ENCODE data around the gene TSC22D4. TPM values are rescaled to one million over a fixed set of nuclear protein-coding genes. Genes with fewer than 3 reads are reported as not detected.

Gene TSC22D4
- total and polyA plus RNA-seq, 2 experiments from 2014 or later: 26.2 to 89.6 TPM

GRCh38 chr7:100476101-100476780 lies 2.8 kb downstream of the TSC22D4 start:
- Histone ChIP-seq H3K79me2 (peaks cover 50% of the 10 kb centered on the region), H3K27ac (peak overlapping the region; percentile 73), H4K20me1 (ENCODE audit: insufficient read depth, poor library complexity, severe bottlenecking) (peaks cover 31% of the 10 kb centered on the region), H3K9me2 (replicated peaks; ENCODE audit: insufficient read depth) (no peaks in the 10 kb centered on the region), H3K4me3 (no peak overlapping the region), H3K36me3 (replicated peaks; ENCODE audit: insufficient read depth, low read depth) (no peaks in the 10 kb centered on the region), H3K27me3 (no peaks in the 10 kb centered on the region), H3K4me2 (peak overlapping the region; percentile 97), H3K9me3 (ENCODE audit: low read depth) (no peaks in the 10 kb centered on the region), H3K4me1 (ENCODE audit: insufficient read depth) (peaks cover 28% of the 10 kb centered on the region), H2AFZ (no peak overlapping the region)
- DNase-seq (ENCODE audit: low spot score): no peak
- TF ChIP-seq EZH2phosphoT487 (IDR thresholded peaks at IDR 0.05; ENCODE audit: low read depth, severe bottlenecking, unreplicated experiment) (no peak), EZH2 (IDR thresholded peaks at IDR 0.05; ENCODE audit: borderline replicate concordance) (no peak)
- TF ChIP-seq, protein P1, sequence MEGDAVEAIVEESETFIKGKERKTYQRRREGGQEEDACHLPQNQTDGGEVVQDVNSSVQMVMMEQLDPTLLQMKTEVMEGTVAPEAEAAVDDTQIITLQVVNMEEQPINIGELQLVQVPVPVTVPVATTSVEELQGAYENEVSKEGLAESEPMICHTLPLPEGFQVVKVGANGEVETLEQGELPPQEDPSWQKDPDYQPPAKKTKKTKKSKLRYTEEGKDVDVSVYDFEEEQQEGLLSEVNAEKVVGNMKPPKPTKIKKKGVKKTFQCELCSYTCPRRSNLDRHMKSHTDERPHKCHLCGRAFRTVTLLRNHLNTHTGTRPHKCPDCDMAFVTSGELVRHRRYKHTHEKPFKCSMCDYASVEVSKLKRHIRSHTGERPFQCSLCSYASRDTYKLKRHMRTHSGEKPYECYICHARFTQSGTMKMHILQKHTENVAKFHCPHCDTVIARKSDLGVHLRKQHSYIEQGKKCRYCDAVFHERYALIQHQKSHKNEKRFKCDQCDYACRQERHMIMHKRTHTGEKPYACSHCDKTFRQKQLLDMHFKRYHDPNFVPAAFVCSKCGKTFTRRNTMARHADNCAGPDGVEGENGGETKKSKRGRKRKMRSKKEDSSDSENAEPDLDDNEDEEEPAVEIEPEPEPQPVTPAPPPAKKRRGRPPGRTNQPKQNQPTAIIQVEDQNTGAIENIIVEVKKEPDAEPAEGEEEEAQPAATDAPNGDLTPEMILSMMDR (IDR thresholded peaks at IDR 0.05; ENCODE audit: poor library complexity): no peak
- WGBS (ENCODE audit: low lambda C conversion rate, missing lambda C conversion rate): 61% methylated on average over 4 of the region's 6 CpGs

DNA sequence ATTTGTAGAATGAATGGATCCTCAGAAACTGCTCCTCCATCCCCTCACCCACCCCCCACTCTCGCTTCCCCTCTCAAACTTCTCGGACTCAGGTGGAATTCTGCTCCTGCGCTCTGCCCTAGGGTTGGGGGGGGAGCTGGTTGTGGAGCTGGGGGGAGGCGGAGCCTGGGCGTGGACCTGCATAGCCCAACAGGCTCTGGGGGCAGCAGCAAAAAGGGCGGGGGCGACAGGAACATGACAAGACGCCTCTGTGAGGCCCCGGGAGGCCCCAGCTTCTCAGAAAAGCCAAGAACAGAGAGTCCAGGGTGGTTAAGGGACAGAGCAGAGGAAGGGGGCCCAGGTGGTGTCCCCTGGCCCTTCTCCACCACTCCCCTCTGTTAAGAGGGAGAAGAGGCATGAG lies 3.5 kb downstream of the TSC22D4 start:
- Histone ChIP-seq H3K27ac (peak overlapping the region; percentile 73), H3K4me1 (ENCODE audit: insufficient read depth) (peaks cover 28% of the 10 kb centered on the region), H3K79me2 (peaks cover 50% of the 10 kb centered on the region), H3K4me3 (no peak overlapping the region), H3K4me2 (peak overlapping the region; percentile 97), H3K9me3 (ENCODE audit: low read depth) (no peaks in the 10 kb centered on the region), H2AFZ (no peak overlapping the region), H3K9me2 (replicated peaks; ENCODE audit: insufficient read depth) (no peaks in the 10 kb centered on the region), H3K27me3 (no peaks in the 10 kb centered on the region), H3K36me3 (replicated peaks; ENCODE audit: insufficient read depth, low read depth) (no peaks in the 10 kb centered on the region), H4K20me1 (ENCODE audit: insufficient read depth, poor library complexity, severe bottlenecking) (peaks cover 31% of the 10 kb centered on the region)
- 56% methylated on average over 8 of the region's 9 CpGs for WGBS (ENCODE audit: low lambda C conversion rate, missing lambda C conversion rate)
- DNase-seq (ENCODE audit: low spot score): peak; percentile 58
- TF ChIP-seq EZH2phosphoT487 (IDR thresholded peaks at IDR 0.05; ENCODE audit: low read depth, severe bottlenecking, unreplicated experiment) (no peak), EZH2 (IDR thresholded peaks at IDR 0.05; ENCODE audit: borderline replicate concordance) (no peak)
- TF ChIP-seq, protein P1 (IDR thresholded peaks at IDR 0.05; ENCODE audit: poor library complexity): no peak

DNA sequence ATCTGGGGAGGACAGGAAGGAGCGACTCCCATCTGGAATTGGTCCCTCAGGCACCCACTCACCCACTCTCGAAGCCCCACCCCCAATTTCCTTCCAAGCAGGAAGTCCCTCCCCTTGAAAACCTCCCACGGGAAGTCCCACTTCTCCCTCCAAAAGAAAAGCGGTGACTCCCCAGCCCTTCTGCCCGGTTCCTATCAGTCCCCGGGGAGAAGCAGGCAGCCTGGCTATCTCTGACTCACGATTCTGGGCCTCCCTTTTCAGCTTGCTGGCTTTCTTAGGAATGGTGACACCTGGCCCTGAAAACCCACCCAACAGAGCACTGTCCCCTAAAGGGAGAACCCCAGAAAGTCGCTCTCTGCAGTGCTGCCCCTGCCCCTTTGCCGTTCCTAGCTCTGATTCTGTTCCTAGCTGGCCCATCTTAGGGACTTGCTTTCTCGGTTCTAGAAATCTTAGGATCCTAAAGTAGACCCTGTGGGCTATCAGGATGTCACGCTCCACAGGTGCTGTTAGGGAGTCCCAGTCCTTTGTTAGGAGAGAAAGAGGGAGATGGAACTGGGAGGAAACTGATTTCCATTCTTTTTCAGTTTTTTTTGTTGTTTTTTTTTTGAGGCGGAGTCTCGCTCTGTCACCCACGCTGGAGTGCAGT lies 6.0 kb downstream of the TSC22D4 start:
- H3K4me2 ChIP-seq: no peak overlapping the region
- H3K9me3 ChIP-seq (ENCODE audit: low read depth): no peaks in the 10 kb centered on the region
- peaks cover 34% of the 10 kb centered on the region for H3K4me1 ChIP-seq (ENCODE audit: insufficient read depth)
- peak overlapping the region; percentile 25 for H3K27ac ChIP-seq
- no peaks in the 10 kb centered on the region for H3K27me3 ChIP-seq
- H3K4me3 ChIP-seq: no peak overlapping the region
- no peak for DNase-seq (ENCODE audit: low spot score)
- WGBS (ENCODE audit: low lambda C conversion rate, missing lambda C conversion rate): 81% methylated on average over 14 of the region's 14 CpGs
- no peaks in the 10 kb centered on the region for H3K36me3 ChIP-seq (replicated peaks; ENCODE audit: insufficient read depth, low read depth)
- H3K79me2 ChIP-seq: peaks cover 38% of the 10 kb centered on the region
- H3K9me2 ChIP-seq (replicated peaks; ENCODE audit: insufficient read depth): no peaks in the 10 kb centered on the region
- TF ChIP-seq, protein P1 (IDR thresholded peaks at IDR 0.05; ENCODE audit: poor library complexity): no peak
- TF ChIP-seq EZH2phosphoT487 (IDR thresholded peaks at IDR 0.05; ENCODE audit: low read depth, severe bottlenecking, unreplicated experiment): no peak
- no peak for TF ChIP-seq EZH2 (IDR thresholded peaks at IDR 0.05; ENCODE audit: borderline replicate concordance)
- no peak overlapping the region for H2AFZ ChIP-seq
- H4K20me1 ChIP-seq (ENCODE audit: insufficient read depth, poor library complexity, severe bottlenecking): peaks cover 39% of the 10 kb centered on the region
